ENCODE data around the gene EIF4E2.

- no peak for TF ChIP-seq CTCF (IDR thresholded peaks at IDR 0.05; ENCODE audit: low read length)
- TF ChIP-seq EZH2 (IDR thresholded peaks at IDR 0.05; ENCODE audit: borderline replicate concordance, low read length), result no peak
Observed at GRCh38 chr2:232597362-232598079, 47.0 kb downstream of the EIF4E2 start.

Measured in OCI-LY1 (cell line).